GM11168 (cell line): Measurements from ENCODE around the gene AGT.

Experiments used
- in situ Hi-C: fragments of 300-500 bp; cut with MboI; formaldehyde crosslinking; loops from one replicate; pipeline ENCODE4 v1.12.0; 2022; ENCODE audit warnings: low sequenced_read_pairs; ENCODE audit not compliant: unreplicated experiment

AGT gene

GRCh38 chr1:230713915-230714764 lies at the start of gene AGT:
Gene AGT (minus strand): TSS chr1:230714122. CDS start chr1:230710823, 3,299 bp downstream.
- in situ Hi-C loops = no loop called here

GRCh38 chr1:230761443-230762167 lies 47.7 kb upstream of the AGT start:
- in situ Hi-C loops = no loop called here

GRCh38 chr1:230760360-230760827 lies 46.5 kb upstream of the AGT start:
- in situ Hi-C loops = no loop called here

- in situ Hi-C loops = no loop called here
These were observed 45.6 kb upstream of the AGT start for GRCh38 chr1:230759369-230760065.

GRCh38 chr1:230758709-230759368 lies 44.9 kb upstream of the AGT start:
- in situ Hi-C loops = no loop called here

GRCh38 chr1:230757856-230758708 lies 44.2 kb upstream of the AGT start:
- in situ Hi-C loops = no loop called here

GRCh38 chr1:230754796-230755195 lies 40.9 kb upstream of the AGT start:
- in situ Hi-C loops = no loop called here

- in situ Hi-C loops = no loop called here
These were observed 39.8 kb upstream of the AGT start for GRCh38 chr1:230753586-230754251.

GRCh38 chr1:230753191-230753585 lies 39.3 kb upstream of the AGT start:
- in situ Hi-C loops = no loop called here

GRCh38 chr1:230752407-230752806 lies 38.5 kb upstream of the AGT start:
- in situ Hi-C loops = no loop called here

GRCh38 chr1:230750986-230751625 lies 37.2 kb upstream of the AGT start:
- in situ Hi-C loops = no loop called here

- in situ Hi-C loops = no loop called here
These were observed 36.7 kb upstream of the AGT start for GRCh38 chr1:230750576-230750975.

GRCh38 chr1:230749635-230750034 lies 35.7 kb upstream of the AGT start:
- in situ Hi-C loops = no loop called here

- in situ Hi-C loops = no loop called here
These were observed 35.2 kb upstream of the AGT start for GRCh38 chr1:230749150-230749549.

GRCh38 chr1:230747890-230748800 lies 34.2 kb upstream of the AGT start:
- in situ Hi-C loops = no loop called here

- in situ Hi-C loops = no loop called here
These were observed 33.3 kb upstream of the AGT start, which contains the start of gene CAPN9 for GRCh38 chr1:230747127-230747730. Gene CAPN9 (plus strand): TSS chr1:230747388. CDS start chr1:230747497, 109 bp downstream.

- in situ Hi-C loops = no loop called here
These were observed 32.7 kb upstream of the AGT start for GRCh38 chr1:230746617-230747016.
